Nephron (organoid): Measurements from ENCODE around the gene RFX2.

Source experiments
- H3K27ac Mint-ChIP-seq, 3 experiments: 2 replicates each; pipeline ENCODE4 v1.8.0; 2020; ENCODE audit warnings: mixed read lengths in 3 of 3, mild to moderate bottlenecking in 2 of 3, moderate library complexity in 1 of 3
- H3K27me3 Mint-ChIP-seq: 2 replicates; pipeline ENCODE4 v1.8.0; 2021; ENCODE audit warnings: low read depth, mild to moderate bottlenecking, moderate library complexity, mixed read lengths
- H3K36me3 Mint-ChIP-seq: 2 replicates; pipeline ENCODE4 v1.8.0; 2020; ENCODE audit warnings: low read depth, mixed read lengths
- H3K4me1 Mint-ChIP-seq: 2 replicates; pipeline ENCODE4 v1.8.0; 2020; ENCODE audit warnings: mixed read lengths
- H3K4me3 Mint-ChIP-seq, 3 experiments: 2 replicates each; pipeline ENCODE4 v1.8.0; 2020; ENCODE audit warnings: mild to moderate bottlenecking in 3 of 3, mixed read lengths in 3 of 3, moderate library complexity in 2 of 3
- H3K9me3 Mint-ChIP-seq: 2 replicates; pipeline ENCODE4 v1.8.0; 2020; ENCODE audit warnings: mixed read lengths
- CTCF ChIP-seq, 3 experiments: fragments of 200-600 bp; sonication (generic); IDR thresholded peaks; one replicate each; pipeline ENCODE4 v1.5.0; 2021; ENCODE audit warnings: antibody characterized with exemption in 3 of 3; ENCODE audit not compliant: unreplicated experiment in 3 of 3

The RFX2 gene

GRCh38 chr19:6058518-6059201 lies 51.6 kb downstream of the RFX2 start:
- Mint-ChIP-seq H3K4me1 (peaks cover 7% of the 10 kb centered on the region), H3K27me3 (peaks cover 5% of the 10 kb centered on the region), H3K9me3 (no peaks in the 10 kb centered on the region), H3K36me3 (no peaks in the 10 kb centered on the region), H3K27ac (no peak overlapping the region), H3K4me3 (no peak overlapping the region)
- no peak for TF ChIP-seq CTCF (IDR thresholded peaks at IDR 0.05; ENCODE audit: unreplicated experiment in 3 of 3)

DNA sequence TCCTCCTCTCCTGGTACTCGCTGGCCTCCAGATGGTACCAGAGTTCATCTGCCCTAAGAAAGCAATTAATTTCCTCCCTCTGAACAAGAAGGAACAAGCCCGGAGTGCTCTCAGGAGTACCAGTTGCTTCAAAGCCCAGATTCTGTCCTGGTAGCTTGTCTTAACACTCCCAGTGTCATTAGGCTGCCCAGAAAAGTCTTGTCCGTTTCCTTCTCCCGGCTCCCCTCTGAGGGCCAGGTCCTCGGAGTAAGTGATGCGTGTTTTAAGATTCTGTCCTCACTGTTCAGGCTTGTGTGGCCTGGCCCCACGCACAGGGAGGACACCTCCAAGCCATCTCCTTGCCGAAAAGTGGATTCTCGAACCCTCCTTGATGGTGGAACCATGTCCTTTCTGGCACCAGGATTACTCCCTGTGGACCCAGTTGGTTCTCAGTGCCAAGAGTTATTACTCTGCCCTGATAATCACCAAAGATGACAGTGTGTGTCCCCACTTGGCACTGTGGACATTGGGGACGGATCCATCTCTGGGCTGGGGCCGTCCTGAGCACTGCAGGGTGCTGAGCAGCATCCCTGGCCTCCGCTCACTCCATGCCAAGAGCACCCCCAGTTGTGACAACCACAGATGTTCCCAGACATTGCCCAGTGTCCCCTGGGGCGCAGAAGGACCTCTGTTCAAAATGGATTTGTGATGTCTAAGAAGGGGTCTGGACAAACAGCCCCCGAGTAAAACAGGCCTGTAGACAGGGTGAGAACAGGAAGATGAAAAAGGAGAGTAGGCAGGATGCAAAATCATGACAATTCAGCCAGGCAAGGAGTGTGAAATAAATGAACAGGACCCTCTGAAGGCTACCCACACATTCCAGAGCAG lies 52.4 kb downstream of the RFX2 start:
- no peak for TF ChIP-seq CTCF (IDR thresholded peaks at IDR 0.05; ENCODE audit: unreplicated experiment in 3 of 3)
- Mint-ChIP-seq H3K4me3 (no peak overlapping the region), H3K27me3 (peaks cover 2% of the 10 kb centered on the region), H3K4me1 (peaks cover 7% of the 10 kb centered on the region), H3K9me3 (peaks cover 4% of the 10 kb centered on the region), H3K36me3 (no peaks in the 10 kb centered on the region), H3K27ac (peak overlapping the region; percentile 29 to 66 (median 64))

DNA sequence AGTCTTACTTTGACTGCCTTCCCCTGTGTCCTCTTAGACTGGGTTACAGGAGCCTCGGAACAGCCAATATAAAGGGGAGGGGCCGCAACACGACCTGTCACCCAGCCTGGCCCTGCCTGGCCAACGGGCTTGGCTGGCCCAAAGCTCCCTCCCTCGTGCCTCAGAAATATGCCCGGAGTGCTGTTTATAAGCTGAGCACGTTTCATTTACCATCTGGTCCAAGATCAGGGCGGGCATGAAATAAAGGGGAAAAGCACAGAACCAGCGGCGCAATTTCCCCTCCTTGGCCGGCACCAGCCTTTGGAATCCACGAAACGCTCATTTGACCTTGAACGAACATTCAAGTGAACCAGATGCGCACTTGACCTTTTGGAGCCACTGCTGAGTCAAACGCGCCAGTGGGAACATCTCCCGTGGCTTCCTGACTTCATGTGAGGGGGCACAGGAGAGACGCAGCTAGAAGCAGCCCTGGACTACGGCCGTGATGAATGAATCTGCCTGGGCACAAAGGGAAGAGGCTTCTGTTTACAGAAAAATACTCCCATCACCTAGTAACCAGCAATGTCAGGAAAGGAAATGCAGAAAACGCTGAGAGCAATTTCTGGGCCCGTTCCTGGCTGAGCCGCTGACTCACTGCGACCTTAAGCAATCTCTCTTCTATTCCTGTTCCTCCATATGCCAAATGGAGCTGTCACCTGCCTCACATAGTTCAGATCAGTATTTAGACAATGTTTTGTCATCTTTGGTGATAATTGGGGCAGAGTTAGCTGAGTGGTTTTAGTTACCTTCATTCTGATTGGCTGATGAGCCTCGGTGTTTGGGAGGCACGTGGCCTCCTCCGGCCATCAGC lies 53.3 kb downstream of the RFX2 start:
- H3K36me3 Mint-ChIP-seq: no peaks in the 10 kb centered on the region
- H3K27me3 Mint-ChIP-seq: no peaks in the 10 kb centered on the region
- no peak overlapping the region for H3K4me3 Mint-ChIP-seq
- H3K27ac Mint-ChIP-seq: peak overlapping the region; percentile 29 to 66 (median 64)
- no peak for TF ChIP-seq CTCF (IDR thresholded peaks at IDR 0.05; ENCODE audit: unreplicated experiment in 3 of 3)
- H3K9me3 Mint-ChIP-seq: peaks cover 4% of the 10 kb centered on the region
- peaks cover 7% of the 10 kb centered on the region for H3K4me1 Mint-ChIP-seq

GRCh38 chr19:6056282-6056741 lies 54.0 kb downstream of the RFX2 start:
- H3K36me3 Mint-ChIP-seq: no peaks in the 10 kb centered on the region
- no peaks in the 10 kb centered on the region for H3K27me3 Mint-ChIP-seq
- no peak for TF ChIP-seq CTCF (IDR thresholded peaks at IDR 0.05; ENCODE audit: unreplicated experiment in 3 of 3)
- peak overlapping the region in 1 of 3 experiments; percentile 64 for H3K27ac Mint-ChIP-seq
- peaks cover 7% of the 10 kb centered on the region for H3K4me1 Mint-ChIP-seq
- H3K9me3 Mint-ChIP-seq: peaks cover 4% of the 10 kb centered on the region
- no peak overlapping the region for H3K4me3 Mint-ChIP-seq

DNA sequence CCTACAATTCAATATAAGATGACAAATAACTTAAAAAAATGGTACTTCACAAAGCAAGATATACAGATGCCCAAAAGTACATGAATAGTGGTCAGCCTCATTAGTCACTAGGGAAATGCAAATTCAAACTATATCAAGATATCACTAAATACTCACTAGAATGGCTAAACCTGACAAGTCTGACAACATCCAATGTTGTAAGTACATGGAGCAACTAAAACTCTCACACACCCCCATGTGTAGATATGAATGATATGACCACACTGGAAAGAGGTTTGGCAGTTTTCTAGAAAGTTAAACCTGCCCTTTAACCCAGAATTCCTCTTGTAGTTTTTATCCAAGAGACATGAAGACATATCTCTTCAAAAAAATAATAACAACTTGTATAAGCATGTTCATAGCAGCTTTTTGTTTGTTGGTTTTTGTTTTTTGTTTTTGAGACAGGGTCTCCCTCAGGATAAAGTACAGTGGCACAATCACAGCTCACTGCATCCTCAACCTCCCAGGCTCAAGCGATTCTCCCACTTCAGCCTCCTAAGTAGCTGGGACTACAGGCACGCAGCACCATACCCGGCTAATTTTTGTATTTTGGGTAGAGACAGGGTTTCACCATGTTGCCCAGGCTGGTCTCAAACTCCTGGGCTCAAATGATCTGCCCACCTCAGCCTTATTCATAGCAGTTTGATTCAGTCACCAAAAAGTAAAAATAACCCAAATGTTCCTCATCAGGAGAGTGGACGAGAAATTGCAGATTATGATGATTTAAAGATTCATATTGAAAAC lies 55.1 kb downstream of the RFX2 start:
- peaks cover 7% of the 10 kb centered on the region for H3K4me1 Mint-ChIP-seq
- no peaks in the 10 kb centered on the region for H3K36me3 Mint-ChIP-seq
- peaks cover under 1% of the 10 kb centered on the region for H3K27me3 Mint-ChIP-seq
- TF ChIP-seq CTCF (IDR thresholded peaks at IDR 0.05; ENCODE audit: unreplicated experiment in 3 of 3): no peak
- no peak overlapping the region for H3K4me3 Mint-ChIP-seq
- no peak overlapping the region for H3K27ac Mint-ChIP-seq
- peaks cover 10% of the 10 kb centered on the region for H3K9me3 Mint-ChIP-seq
